Sigmoid colon (tissue), 3 donors: ENCODE results near the gene CLDND2.

Experiments used
- CTCF ChIP-seq, 4 experiments: fragments of 450-650 bp in 3 of 4; fragments of 200-600 bp in 1 of 4; IDR thresholded peaks; one replicate each; pipeline ENCODE4 v1.5.1; 2016 to 2019; ENCODE audit warnings: antibody characterized with exemption in 4 of 4, mild to moderate bottlenecking in 3 of 4, moderate library complexity in 2 of 4
- POLR2A ChIP-seq, 2 donors: fragments of 450-650 bp; IDR thresholded peaks; one replicate each; pipeline ENCODE4 v1.6.1; 2016; ENCODE audit warnings: antibody characterized with exemption in 2 of 2, mild to moderate bottlenecking in 2 of 2, moderate library complexity in 2 of 2

DNA sequence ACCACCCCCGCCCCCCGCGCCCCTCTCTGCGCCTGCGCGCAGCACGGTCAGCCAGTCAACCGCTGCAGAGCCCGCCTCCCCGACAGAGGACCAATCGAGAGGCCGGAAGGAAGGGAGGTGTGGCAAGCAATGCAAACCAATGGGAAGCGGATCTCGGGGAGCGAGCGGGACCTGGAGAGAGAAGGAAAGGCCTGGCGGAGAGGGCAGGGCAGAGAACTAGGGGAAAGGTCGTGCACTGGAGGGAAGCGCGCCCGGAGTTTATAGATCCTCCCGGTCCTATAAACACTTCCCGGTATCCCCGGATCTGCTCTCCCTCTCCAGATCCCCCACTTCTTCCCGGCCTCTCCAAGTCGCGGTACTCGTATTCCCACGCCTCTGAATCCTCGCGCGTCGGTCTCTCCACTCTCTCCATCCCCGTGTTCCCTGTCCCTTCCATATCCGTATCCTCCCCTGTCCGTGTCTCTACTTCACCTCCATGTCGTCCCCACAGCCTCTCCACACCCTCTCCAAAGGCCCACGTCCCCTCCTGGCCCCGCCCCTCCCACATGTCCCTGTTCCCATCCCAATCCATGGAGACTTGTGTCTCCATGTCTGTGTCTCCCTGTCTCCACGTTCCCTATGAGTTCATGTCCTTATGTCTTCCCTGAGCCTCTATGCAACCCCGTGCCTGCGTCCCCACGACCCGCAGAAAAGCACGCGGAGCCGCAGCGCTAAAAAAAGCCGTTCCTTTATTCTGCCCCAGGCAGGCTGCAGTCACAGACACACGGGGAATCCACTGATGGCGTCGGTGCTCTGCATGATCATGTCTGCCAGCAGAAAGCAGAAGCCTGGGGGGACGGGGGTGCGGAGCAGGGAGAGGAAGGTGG lies 2.2 kb downstream of the CLDND2 start:
- TF ChIP-seq CTCF (IDR thresholded peaks at IDR 0.05): no peak
- TF ChIP-seq POLR2A (IDR thresholded peaks at IDR 0.05): peak; percentile 52 to 64
